Gastroesophageal sphincter (tissue), 3 donors: ENCODE measurements around the gene TJP3.

Experiments
- CTCF ChIP-seq, 4 experiments: fragments of 200-600 bp in 2 of 4; fragments of 450-650 bp in 2 of 4; sonication (generic) in 1 of 4; IDR thresholded peaks; one replicate each; pipeline ENCODE4 v1.5.1; 2017 to 2019; ENCODE audit warnings: antibody characterized with exemption in 4 of 4, mild to moderate bottlenecking in 2 of 4, moderate library complexity in 2 of 4
- EP300 ChIP-seq: sonication (generic); formaldehyde crosslinking; IDR thresholded peaks from one replicate; pipeline ENCODE4 v1.6.1; 2017; ENCODE audit warnings: antibody characterized with exemption, mild to moderate bottlenecking
- POLR2A ChIP-seq, 2 donors: fragments of 450-650 bp; IDR thresholded peaks; one replicate each; pipeline ENCODE4 v1.6.1; 2017; ENCODE audit warnings: antibody characterized with exemption in 2 of 2, mild to moderate bottlenecking in 2 of 2, moderate library complexity in 1 of 2

- TF ChIP-seq CTCF (IDR thresholded peaks at IDR 0.05), result no peak
- no peak for TF ChIP-seq EP300
- no peak for TF ChIP-seq POLR2A (IDR thresholded peaks at IDR 0.05)
Measured at GRCh38 chr19:3691726-3692125, 16.5 kb upstream of the TJP3 start.
